ENCODE results near the gene RGCC. TPM values are rescaled to one million over a fixed set of nuclear protein-coding genes. Genes with fewer than 3 reads are reported as not detected.

RGCC gene
- total and polyA plus RNA-seq, 2 donors (not counting 3 experiments of a cell fraction or from before 2014, with no cell fraction given) = 112 to 138 TPM

DNA sequence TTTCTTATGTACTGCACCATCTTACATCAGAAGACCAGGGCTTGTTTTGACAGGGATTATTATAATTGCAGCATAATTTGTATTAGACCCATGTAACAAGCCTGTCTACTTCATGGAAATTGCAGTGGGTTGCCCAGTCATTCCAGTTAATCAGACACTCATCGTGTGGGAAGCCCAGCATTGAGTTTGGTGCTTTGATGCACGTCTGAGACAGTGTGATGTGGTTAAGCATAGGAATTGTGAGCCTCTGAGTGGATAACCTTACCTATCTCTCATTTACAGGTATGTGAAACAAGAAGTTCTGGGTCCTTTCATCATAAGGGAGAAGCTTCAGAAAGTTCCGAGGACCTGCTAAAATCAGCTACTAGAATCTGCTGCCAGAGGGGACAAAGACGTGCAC is 12.8 kb downstream of the RGCC start:
- H2AFZ ChIP-seq (ENCODE audit: low read depth, low read length) = no peak overlapping the region
- peaks cover 20 to 25% of the 10 kb centered on the region in 2 experiments for H3K36me3 ChIP-seq (ENCODE audit: control insufficient read depth in 2 of 2, extremely low read depth in 1 of 2, insufficient read depth in 2 of 2, low read length in 2 of 2)
- H3K27ac ChIP-seq (ENCODE audit: insufficient read depth, low read depth, low read length) = no peak overlapping the region
- no peaks in the 10 kb centered on the region for H3K27me3 ChIP-seq (ENCODE audit: control insufficient read depth in 2 of 2, insufficient read depth in 2 of 2, low read length in 2 of 2)
- dilution Hi-C loops (cut with MboI; ENCODE audit: extremely low pct_ligation_motif_present, low sequenced_read_pairs) = no loop called here
- no peak overlapping the region for H3K4me2 ChIP-seq (ENCODE audit: insufficient read depth, low read length)
- intact Hi-C loops (cut with micrococcal nuclease) = no loop called here
- ChIA-PET CTCF (interaction anchor here (1.5 to 2.5 kb wide), 2 partner anchors 10 to 183 kb away, joined by 4 to 14 read pairs; no protein-coding TSS in a partner anchor), POLR2A (no interaction called here)
- no peak overlapping the region for H3K4me3 ChIP-seq (replicated peaks in 1 of 3; ENCODE audit: insufficient read depth in 1 of 3, low read depth in 1 of 3, low read length in 3 of 3)
- no TSS peak for BruUV-seq (replicated peaks)
- no peak for FAIRE-seq
- no peaks in the 10 kb centered on the region for H3K9me1 ChIP-seq (replicated peaks; ENCODE audit: control insufficient read depth, extremely low read depth, insufficient read depth, low read length)
- H3K9ac ChIP-seq (replicated peaks; ENCODE audit: extremely low read depth, insufficient read depth, low read length) = no peak overlapping the region
- no peak for DNase-seq (ENCODE audit: low read depth, low spot score)
- no peak for TF ChIP-seq MYC (IDR thresholded peaks at IDR 0.05; ENCODE audit: low read depth, low read length)
- TF ChIP-seq JUN (IDR thresholded peaks at IDR 0.05; ENCODE audit: borderline replicate concordance, insufficient read depth, insufficient read length, low read depth) = no peak
- no peak for TF ChIP-seq EZH2 (IDR thresholded peaks at IDR 0.05; ENCODE audit: borderline replicate concordance, low read depth, low read length, severe bottlenecking)
- TF ChIP-seq CTCF (IDR thresholded peaks at IDR 0.05; ENCODE audit: extremely low read depth in 1 of 2, insufficient read depth in 1 of 2, low read depth in 1 of 2, low read length in 2 of 2) = no peak
- no peak for TF ChIP-seq GATA2 (IDR thresholded peaks at IDR 0.05; ENCODE audit: insufficient read depth, insufficient read length, low read depth, low read length)
- TF ChIP-seq POLR2A (IDR thresholded peaks at IDR 0.05; ENCODE audit: low read depth, low read length) = no peak
- TF ChIP-seq MAX (IDR thresholded peaks at IDR 0.05; ENCODE audit: insufficient read depth, insufficient read length) = no peak
- no peak for TF ChIP-seq POLR2AphosphoS5 (IDR thresholded peaks at IDR 0.05; ENCODE audit: insufficient read depth, low read depth, low read length)
- no peak for TF ChIP-seq FOS (IDR thresholded peaks at IDR 0.05; ENCODE audit: borderline replicate concordance, insufficient read depth, low read length)
- no peaks in the 10 kb centered on the region for H3K9me3 ChIP-seq (replicated peaks; ENCODE audit: control insufficient read depth, insufficient read depth, low read length)
- peaks cover 10% of the 10 kb centered on the region for H3K4me1 ChIP-seq (ENCODE audit: control insufficient read depth, extremely low read depth, insufficient read depth, low read length)
- H4K20me1 ChIP-seq (replicated peaks; ENCODE audit: control insufficient read depth, extremely low read depth, insufficient read depth, low read length) = no peaks in the 10 kb centered on the region
- H3K79me2 ChIP-seq (ENCODE audit: control insufficient read depth, insufficient read depth, low read length) = no peaks in the 10 kb centered on the region
